Measurements from ENCODE around the gene GATA3. TPM values are rescaled to one million over a fixed set of nuclear protein-coding genes. Genes with fewer than 3 reads are reported as not detected.

The GATA3 gene
- total and polyA plus RNA-seq, 2 of the 8 experiments (the other 6 are each of a cell fraction or from before 2014, with no cell fraction given) = 0.02 to 0.43 TPM

GRCh38 chr10:8095959-8096358 lies 41.5 kb downstream of the GATA3 start:
- Histone ChIP-seq H3K4me3 (ENCODE audit: extremely low read depth in 1 of 4, insufficient read depth in 2 of 4, low read depth in 3 of 4, low read length in 4 of 4) (no peak overlapping the region), H2AK5ac (ENCODE audit: low read depth, low read length) (no peak overlapping the region), H4K20me1 (replicated peaks in 1 of 2; ENCODE audit: control insufficient read depth in 1 of 2, insufficient read depth in 2 of 2, low read length in 2 of 2) (no peaks in the 10 kb centered on the region), H2BK20ac (ENCODE audit: low read length) (no peak overlapping the region), H2BK120ac (replicated peaks; ENCODE audit: low read depth, low read length) (no peak overlapping the region), H3K36me3 (ENCODE audit: control insufficient read depth in 2 of 4, insufficient read depth in 4 of 4, low read length in 3 of 4) (no peaks in the 10 kb centered on the region), H4K91ac (replicated peaks; ENCODE audit: insufficient read length, low read length) (no peak overlapping the region), H3K9ac (replicated peaks in 1 of 4; ENCODE audit: extremely low read depth in 1 of 4, low read depth in 3 of 4, low read length in 3 of 4) (no peak overlapping the region), H3K27ac (ENCODE audit: low read depth, low read length) (no peak overlapping the region), H4K5ac (ENCODE audit: insufficient read length, low read depth, low read length) (no peak overlapping the region), H4K8ac (ENCODE audit: extremely low read depth, insufficient read depth, low read length) (no peak overlapping the region), H3K14ac (ENCODE audit: insufficient read length) (no peak overlapping the region), H3K56ac (replicated peaks; ENCODE audit: insufficient read length, low read depth, low read length) (no peak overlapping the region), H3K23me2 (ENCODE audit: low read depth, low read length) (no peaks in the 10 kb centered on the region), H3K79me2 (ENCODE audit: control insufficient read depth in 1 of 2, insufficient read depth in 2 of 2, low read length in 2 of 2) (no peaks in the 10 kb centered on the region), H3K9me3 (ENCODE audit: insufficient read depth in 2 of 2, low read depth in 1 of 2, low read length in 1 of 2) (no peaks in the 10 kb centered on the region), H3K27me3 (replicated peaks in 1 of 4; ENCODE audit: control insufficient read depth in 3 of 4, extremely low read depth in 1 of 4, insufficient read depth in 3 of 4, low read length in 3 of 4) (no peaks in the 10 kb centered on the region), H3K18ac (ENCODE audit: extremely low read depth, low read length) (no peak overlapping the region), H2BK15ac (ENCODE audit: low read length) (no peak overlapping the region), H3K4ac (replicated peaks; ENCODE audit: insufficient read length, low read depth, low read length) (no peak overlapping the region), H3K23ac (ENCODE audit: insufficient read length) (no peak overlapping the region), H2BK12ac (ENCODE audit: low read depth, low read length) (no peak overlapping the region), H2BK5ac (ENCODE audit: low read depth, low read length) (no peak overlapping the region), H3K4me1 (replicated peaks in 1 of 4; ENCODE audit: control insufficient read depth in 3 of 4, insufficient read depth in 4 of 4, low read length in 3 of 4) (peaks cover 0 to 5% (median 0%) of the 10 kb centered on the region in 4 experiments; a peak in 1 of 7 replicates), H3K4me2 (ENCODE audit: insufficient read depth in 1 of 2, low read depth in 2 of 2, low read length in 2 of 2) (no peak overlapping the region), H3K79me1 (ENCODE audit: low read depth, low read length) (no peaks in the 10 kb centered on the region), H2AFZ (ENCODE audit: low read length) (no peak overlapping the region)
- DNase-seq (ENCODE audit: low read depth in 1 of 2, low spot score in 2 of 2) (no peak), FAIRE-seq (no peak)
- CTCF ChIA-PET (ENCODE audit: partially characterized antibody) = interaction anchor here (0.6 kb wide), 2 partner anchors 1134 to 1515 kb away, joined by 3 read pairs; no protein-coding TSS in a partner anchor
- POLR2A ChIA-PET (ENCODE audit: partially characterized antibody) = no interaction called here
- 91% methylated on average over 14 of the region's 14 CpGs; no CpG with 5 or more reads in 1 of the 2 experiments for WGBS, 2 experiments (ENCODE audit: extremely low coverage in 1 of 2, insufficient coverage in 1 of 2, insufficient read length in 1 of 2, insufficient replicate concordance in 2 of 2, low coverage in 1 of 2, low lambda C conversion rate in 2 of 2, missing lambda C conversion rate in 1 of 2)

All from H1 (cell line).